ENCODE results near the gene CREB5.

The CREB5 gene

GRCh38 chr7:28733035-28733434, 320.7 kb downstream of the CREB5 start:
- TF ChIP-seq CTCF (conservative IDR thresholded peaks at IDR 0.05; ENCODE audit: low read depth, low read length), result no peak
- no peaks in the 10 kb centered on the region for H3K4me1 ChIP-seq (ENCODE audit: low read depth, poor library complexity, severe bottlenecking)
- H2AFZ ChIP-seq (ENCODE audit: low read depth), result no peak overlapping the region
- no peaks in the 10 kb centered on the region for H3K27me3 ChIP-seq (ENCODE audit: insufficient read depth, low read depth)
- no peak overlapping the region for H3K27ac ChIP-seq
- no peak overlapping the region for H3K9ac ChIP-seq
- H3K4me3 ChIP-seq (IDR thresholded peaks at IDR 0.05; ENCODE audit: insufficient read depth, low read depth, low read length), result no peak overlapping the region
- H3K79me2 ChIP-seq (ENCODE audit: insufficient read depth, low read depth), result no peaks in the 10 kb centered on the region
- no peak overlapping the region for H3K4me2 ChIP-seq
- no peaks in the 10 kb centered on the region for H4K20me1 ChIP-seq (ENCODE audit: insufficient read depth)
- no peaks in the 10 kb centered on the region for H3K36me3 ChIP-seq (ENCODE audit: insufficient read depth)

GRCh38 chr7:28738412-28738811, 326.1 kb downstream of the CREB5 start:
- no peak overlapping the region for H3K9ac ChIP-seq
- H3K4me1 ChIP-seq (ENCODE audit: low read depth, poor library complexity, severe bottlenecking), result no peaks in the 10 kb centered on the region
- no peak overlapping the region for H3K4me3 ChIP-seq (IDR thresholded peaks at IDR 0.05; ENCODE audit: insufficient read depth, low read depth, low read length)
- H2AFZ ChIP-seq (ENCODE audit: low read depth), result no peak overlapping the region
- H4K20me1 ChIP-seq (ENCODE audit: insufficient read depth), result no peaks in the 10 kb centered on the region
- H3K27ac ChIP-seq, result no peak overlapping the region
- H3K36me3 ChIP-seq (ENCODE audit: insufficient read depth), result no peaks in the 10 kb centered on the region
- TF ChIP-seq CTCF (conservative IDR thresholded peaks at IDR 0.05; ENCODE audit: low read depth, low read length), result no peak
- H3K79me2 ChIP-seq (ENCODE audit: insufficient read depth, low read depth), result no peaks in the 10 kb centered on the region
- H3K27me3 ChIP-seq (ENCODE audit: insufficient read depth, low read depth), result no peaks in the 10 kb centered on the region
- H3K4me2 ChIP-seq, result no peak overlapping the region

- H4K20me1 ChIP-seq (ENCODE audit: insufficient read depth), result no peaks in the 10 kb centered on the region
- H3K9ac ChIP-seq, result no peak overlapping the region
- no peaks in the 10 kb centered on the region for H3K79me2 ChIP-seq (ENCODE audit: insufficient read depth, low read depth)
- H3K36me3 ChIP-seq (ENCODE audit: insufficient read depth), result no peaks in the 10 kb centered on the region
- no peak overlapping the region for H2AFZ ChIP-seq (ENCODE audit: low read depth)
- H3K4me1 ChIP-seq (ENCODE audit: low read depth, poor library complexity, severe bottlenecking), result no peaks in the 10 kb centered on the region
- H3K4me2 ChIP-seq, result no peak overlapping the region
- no peaks in the 10 kb centered on the region for H3K27me3 ChIP-seq (ENCODE audit: insufficient read depth, low read depth)
- no peak overlapping the region for H3K27ac ChIP-seq
- no peak for TF ChIP-seq CTCF (conservative IDR thresholded peaks at IDR 0.05; ENCODE audit: low read depth, low read length)
- no peak overlapping the region for H3K4me3 ChIP-seq (IDR thresholded peaks at IDR 0.05; ENCODE audit: insufficient read depth, low read depth, low read length)
Observed at GRCh38 chr7:28739128-28739527, 326.8 kb downstream of the CREB5 start.

GRCh38 chr7:28739826-28740225, 327.5 kb downstream of the CREB5 start:
- Histone ChIP-seq H2AFZ (ENCODE audit: low read depth) (no peak overlapping the region), H3K79me2 (ENCODE audit: insufficient read depth, low read depth) (no peaks in the 10 kb centered on the region), H3K9ac (no peak overlapping the region), H4K20me1 (ENCODE audit: insufficient read depth) (no peaks in the 10 kb centered on the region), H3K4me2 (no peak overlapping the region), H3K4me1 (ENCODE audit: low read depth, poor library complexity, severe bottlenecking) (no peaks in the 10 kb centered on the region), H3K36me3 (ENCODE audit: insufficient read depth) (no peaks in the 10 kb centered on the region), H3K4me3 (IDR thresholded peaks at IDR 0.05; ENCODE audit: insufficient read depth, low read depth, low read length) (no peak overlapping the region), H3K27ac (no peak overlapping the region), H3K27me3 (ENCODE audit: insufficient read depth, low read depth) (no peaks in the 10 kb centered on the region)
- TF ChIP-seq CTCF (conservative IDR thresholded peaks at IDR 0.05; ENCODE audit: low read depth, low read length), result no peak

- H2AFZ ChIP-seq (ENCODE audit: low read depth), result no peak overlapping the region
- H4K20me1 ChIP-seq (ENCODE audit: insufficient read depth), result no peaks in the 10 kb centered on the region
- no peak overlapping the region for H3K9ac ChIP-seq
- H3K4me2 ChIP-seq, result no peak overlapping the region
- no peaks in the 10 kb centered on the region for H3K79me2 ChIP-seq (ENCODE audit: insufficient read depth, low read depth)
- no peak for TF ChIP-seq CTCF (conservative IDR thresholded peaks at IDR 0.05; ENCODE audit: low read depth, low read length)
- H3K4me3 ChIP-seq (IDR thresholded peaks at IDR 0.05; ENCODE audit: insufficient read depth, low read depth, low read length), result no peak overlapping the region
- no peaks in the 10 kb centered on the region for H3K4me1 ChIP-seq (ENCODE audit: low read depth, poor library complexity, severe bottlenecking)
- no peaks in the 10 kb centered on the region for H3K27me3 ChIP-seq (ENCODE audit: insufficient read depth, low read depth)
- H3K27ac ChIP-seq, result no peak overlapping the region
- H3K36me3 ChIP-seq (ENCODE audit: insufficient read depth), result no peaks in the 10 kb centered on the region
Observed at GRCh38 chr7:28744951-28745350, 332.6 kb downstream of the CREB5 start.
